Activated CD4-positive, alpha-beta T cell treated with anti-CD3 and anti-CD28 coated beads for 48 hours (primary cell): ENCODE data around the gene ZSWIM9.

Experiments used
- DNase-seq: peaks from one replicate; pipeline ENCODE4 v3.0.0-alpha.2; 2020

ZSWIM9 gene

GRCh38 chr19:48175578-48175977 is 5.1 kb downstream of the ZSWIM9 start:
- no peak for DNase-seq

- DNase-seq: no peak
Observed at GRCh38 chr19:48176226-48176625, 5.7 kb downstream of the ZSWIM9 start.

GRCh38 chr19:48181505-48181904 is 11.0 kb downstream of the ZSWIM9 start:
- DNase-seq: no peak

GRCh38 chr19:48182434-48182833 is 12.0 kb downstream of the ZSWIM9 start:
- no peak for DNase-seq

- DNase-seq: no peak
Observed at GRCh38 chr19:48183356-48183755, 12.9 kb downstream of the ZSWIM9 start.

- DNase-seq: no peak
Observed at GRCh38 chr19:48186015-48186414, 15.5 kb downstream of the ZSWIM9 start.

GRCh38 chr19:48186541-48186991 is 16.1 kb downstream of the ZSWIM9 start:
- DNase-seq: no peak

- DNase-seq: peak; percentile 59
Observed at GRCh38 chr19:48190288-48190884, 19.9 kb downstream of the ZSWIM9 start.

- DNase-seq: no peak
Observed at GRCh38 chr19:48190885-48191284, 20.4 kb downstream of the ZSWIM9 start.

GRCh38 chr19:48192750-48193149 is 22.3 kb downstream of the ZSWIM9 start:
- DNase-seq: no peak

- DNase-seq: peak; percentile 50
Observed at GRCh38 chr19:48194041-48194843, 23.8 kb downstream of the ZSWIM9 start.

GRCh38 chr19:48194844-48195830 is 24.7 kb downstream of the ZSWIM9 start:
- DNase-seq: no peak

GRCh38 chr19:48196321-48196763 is 25.9 kb downstream of the ZSWIM9 start:
- DNase-seq: no peak

GRCh38 chr19:48196933-48197665 is 26.6 kb downstream of the ZSWIM9 start:
- DNase-seq: no peak

- DNase-seq: peak; percentile 45
Observed at GRCh38 chr19:48203222-48203793, 32.8 kb downstream of the ZSWIM9 start.

- peak; percentile 95 for DNase-seq
Observed at GRCh38 chr19:48203794-48204628, 33.5 kb downstream of the ZSWIM9 start.

GRCh38 chr19:48206397-48207093 is 36.1 kb downstream of the ZSWIM9 start:
- peak; percentile 26 for DNase-seq

GRCh38 chr19:48210005-48210404 is 39.5 kb downstream of the ZSWIM9 start:
- no peak for DNase-seq

- DNase-seq: no peak
Observed at GRCh38 chr19:48213959-48214358, 43.5 kb downstream of the ZSWIM9 start.

- DNase-seq: no peak
Observed at GRCh38 chr19:48216933-48217332, 46.5 kb downstream of the ZSWIM9 start.
